ENCODE results near the gene VARS2. TPM values are rescaled to one million over a fixed set of nuclear protein-coding genes. Genes with fewer than 3 reads are reported as not detected.
"Not testable (repeated sequence)": the region's sequence is repeated elsewhere in the genome, so short reads cannot be mapped to it uniquely, and the experiment has no call there.

VARS2 gene
- total RNA-seq, 2 donors from 2014 or later, result 20.2 to 26.0 TPM

- Histone ChIP-seq H3K4me3 (no peak overlapping the region), H3K27ac (no peak overlapping the region), H3K9me3 (no peaks in the 10 kb centered on the region), H3K4me1 (ENCODE audit: control insufficient read depth in 1 of 2, low read depth in 2 of 2) (peaks cover 10 to 29% of the 10 kb centered on the region in 2 donors), H3K36me3 (peaks cover 45% of the 10 kb centered on the region), H3K27me3 (replicated peaks; ENCODE audit: insufficient read depth) (no peaks in the 10 kb centered on the region)
- no peak for ATAC-seq (ENCODE audit: insufficient number of reproducible peaks, low FRiP score, low read depth)
- DNase-seq (ENCODE audit: low spot score), result no peak
- TF ChIP-seq, protein P1, sequence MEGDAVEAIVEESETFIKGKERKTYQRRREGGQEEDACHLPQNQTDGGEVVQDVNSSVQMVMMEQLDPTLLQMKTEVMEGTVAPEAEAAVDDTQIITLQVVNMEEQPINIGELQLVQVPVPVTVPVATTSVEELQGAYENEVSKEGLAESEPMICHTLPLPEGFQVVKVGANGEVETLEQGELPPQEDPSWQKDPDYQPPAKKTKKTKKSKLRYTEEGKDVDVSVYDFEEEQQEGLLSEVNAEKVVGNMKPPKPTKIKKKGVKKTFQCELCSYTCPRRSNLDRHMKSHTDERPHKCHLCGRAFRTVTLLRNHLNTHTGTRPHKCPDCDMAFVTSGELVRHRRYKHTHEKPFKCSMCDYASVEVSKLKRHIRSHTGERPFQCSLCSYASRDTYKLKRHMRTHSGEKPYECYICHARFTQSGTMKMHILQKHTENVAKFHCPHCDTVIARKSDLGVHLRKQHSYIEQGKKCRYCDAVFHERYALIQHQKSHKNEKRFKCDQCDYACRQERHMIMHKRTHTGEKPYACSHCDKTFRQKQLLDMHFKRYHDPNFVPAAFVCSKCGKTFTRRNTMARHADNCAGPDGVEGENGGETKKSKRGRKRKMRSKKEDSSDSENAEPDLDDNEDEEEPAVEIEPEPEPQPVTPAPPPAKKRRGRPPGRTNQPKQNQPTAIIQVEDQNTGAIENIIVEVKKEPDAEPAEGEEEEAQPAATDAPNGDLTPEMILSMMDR (IDR thresholded peaks at IDR 0.05), result no peak
These were observed 3.4 kb downstream of the VARS2 start for GRCh38 chr6:30917487-30917886.

- Histone ChIP-seq H3K27me3 (replicated peaks; ENCODE audit: insufficient read depth) (no peaks in the 10 kb centered on the region), H3K36me3 (peaks cover 56% of the 10 kb centered on the region), H3K4me3 (no peak overlapping the region), H3K27ac (no peak overlapping the region), H3K9me3 (no peaks in the 10 kb centered on the region), H3K4me1 (ENCODE audit: control insufficient read depth in 1 of 2, low read depth in 2 of 2) (peaks cover 10 to 17% of the 10 kb centered on the region in 2 donors)
- ATAC-seq (ENCODE audit: insufficient number of reproducible peaks, low FRiP score, low read depth), result no peak
- no peak for DNase-seq (ENCODE audit: low spot score)
- TF ChIP-seq, protein P1 (IDR thresholded peaks at IDR 0.05), result no peak
These were observed 4.6 kb downstream of the VARS2 start for GRCh38 chr6:30918670-30919069.

- DNase-seq (ENCODE audit: low spot score) (no peak), ATAC-seq (ENCODE audit: insufficient number of reproducible peaks, low FRiP score, low read depth) (no peak)
- H3K9me3 ChIP-seq, result no peaks in the 10 kb centered on the region
- TF ChIP-seq, protein P1 (IDR thresholded peaks at IDR 0.05), result no peak
- no peak overlapping the region for H3K27ac ChIP-seq
- no peak overlapping the region for H3K4me3 ChIP-seq
- H3K36me3 ChIP-seq, result peaks cover 63% of the 10 kb centered on the region
- no peaks in the 10 kb centered on the region for H3K27me3 ChIP-seq (replicated peaks; ENCODE audit: insufficient read depth)
- H3K4me1 ChIP-seq (ENCODE audit: control insufficient read depth in 1 of 2, low read depth in 2 of 2), result no peaks in the 10 kb centered on the region
These were observed 8.4 kb downstream of the VARS2 start for GRCh38 chr6:30922447-30922852.

DNA sequence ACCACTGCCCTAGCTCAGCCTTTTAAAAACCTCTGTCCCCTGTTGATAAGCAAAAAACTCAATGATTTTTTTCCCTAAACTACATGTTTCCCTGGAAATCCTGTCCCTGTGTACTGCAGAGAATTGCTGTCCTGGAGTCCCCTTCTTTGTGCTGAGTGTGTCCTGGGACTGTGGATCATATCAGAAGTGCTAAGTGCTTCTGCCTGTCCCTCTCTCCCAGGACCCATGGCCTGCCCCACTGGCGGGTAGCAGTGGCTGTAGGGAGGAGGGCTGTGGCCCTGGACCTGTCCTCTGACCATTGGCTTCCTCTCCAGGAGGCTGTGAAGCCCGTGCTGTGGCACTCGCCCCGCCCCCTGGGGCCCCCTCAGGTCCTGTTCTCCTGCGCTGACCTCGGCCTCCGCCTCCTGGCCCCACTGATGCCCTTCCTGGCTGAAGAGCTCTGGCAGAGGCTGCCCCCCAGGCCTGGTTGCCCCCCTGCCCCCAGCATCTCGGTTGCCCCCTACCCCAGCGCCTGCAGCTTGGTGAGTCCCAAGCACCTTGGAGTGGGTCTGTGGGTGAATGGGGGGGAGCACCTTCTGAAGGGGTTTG lies 10.1 kb downstream of the VARS2 start:
- not testable (repeated sequence) for H3K4me1 ChIP-seq (ENCODE audit: control insufficient read depth in 1 of 2, low read depth in 2 of 2); ATAC-seq (ENCODE audit: insufficient number of reproducible peaks, low FRiP score, low read depth); H3K27ac ChIP-seq; H3K27me3 ChIP-seq (replicated peaks; ENCODE audit: insufficient read depth); H3K9me3 ChIP-seq; H3K4me3 ChIP-seq; DNase-seq (ENCODE audit: low spot score)
- peaks cover 53% of the 10 kb centered on the region for H3K36me3 ChIP-seq

DNA sequence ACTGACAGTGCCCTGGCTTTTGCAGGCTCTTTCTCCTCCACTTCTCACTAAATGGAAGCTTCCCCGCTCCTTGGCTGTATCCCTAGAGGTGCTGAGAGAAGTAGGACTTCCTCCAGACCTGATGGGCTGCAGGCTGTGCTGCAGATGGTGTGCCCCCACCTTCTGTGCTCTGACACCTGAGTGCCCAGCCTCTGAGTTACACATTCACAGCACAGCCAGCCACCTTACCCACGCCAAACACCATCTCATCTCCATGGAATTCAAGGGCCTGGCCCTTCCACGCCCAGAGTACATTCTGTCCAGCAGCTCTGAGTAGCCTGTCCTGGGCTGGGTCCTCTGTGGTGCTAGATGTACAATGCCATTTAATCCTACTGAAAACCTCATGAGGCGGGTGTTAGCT lies 12.6 kb downstream of the VARS2 start:
- Histone ChIP-seq H3K36me3 (peaks cover 29% of the 10 kb centered on the region), H3K9me3 (peaks cover 4% of the 10 kb centered on the region), H3K4me1 (ENCODE audit: control insufficient read depth in 1 of 2, low read depth in 2 of 2) (no peaks in the 10 kb centered on the region), H3K27me3 (replicated peaks; ENCODE audit: insufficient read depth) (no peaks in the 10 kb centered on the region), H3K27ac (peak overlapping the region in 1 of 2 donors; percentile 21), H3K4me3 (no peak overlapping the region)
- no peak for ATAC-seq (ENCODE audit: insufficient number of reproducible peaks, low FRiP score, low read depth)
- TF ChIP-seq, protein P1 (IDR thresholded peaks at IDR 0.05), result no peak
- DNase-seq (ENCODE audit: low spot score), result no peak

DNA sequence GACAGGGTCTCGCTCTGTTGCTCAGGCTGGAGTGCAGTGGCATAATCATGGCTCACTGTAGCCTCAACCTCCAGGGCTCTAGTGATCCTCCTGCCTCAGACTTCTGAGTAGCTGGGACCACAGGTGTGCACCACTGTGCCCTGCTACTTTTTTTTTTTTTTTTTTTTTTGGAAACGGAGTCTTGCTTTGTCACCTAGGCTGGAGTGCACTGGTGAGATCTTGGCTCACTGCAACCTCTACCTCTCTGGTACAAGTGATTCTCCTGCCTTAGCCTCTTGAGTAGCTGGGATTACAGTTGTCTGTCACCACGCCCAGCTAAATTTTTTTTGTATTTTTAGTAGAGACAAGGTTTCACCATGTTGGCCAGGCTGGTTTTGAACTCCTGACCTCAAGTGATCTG lies 13.0 kb downstream of the VARS2 start:
- DNase-seq (ENCODE audit: low spot score); H3K27ac ChIP-seq; H3K27me3 ChIP-seq (replicated peaks; ENCODE audit: insufficient read depth); ATAC-seq (ENCODE audit: insufficient number of reproducible peaks, low FRiP score, low read depth); H3K9me3 ChIP-seq; H3K4me3 ChIP-seq; H3K4me1 ChIP-seq (ENCODE audit: control insufficient read depth in 1 of 2, low read depth in 2 of 2): not testable (repeated sequence)
- H3K36me3 ChIP-seq, result peaks cover 27% of the 10 kb centered on the region
